ENCODE results near the gene SLAMF9. TPM values are rescaled to one million over a fixed set of nuclear protein-coding genes. Genes with fewer than 3 reads are reported as not detected.

Gene SLAMF9
- not detected in 2 replicates for total RNA-seq (2021)
- not detected for Bru-seq, nascent RNA
- not detected for BruChase-seq, experiment 1, labeled RNA remaining after a 2-hour chase
- percentile 21 among the genes with signal in this experiment for BruChase-seq, experiment 2, labeled RNA remaining after a 6-hour chase
- long read RNA-seq: 0 reads

DNA sequence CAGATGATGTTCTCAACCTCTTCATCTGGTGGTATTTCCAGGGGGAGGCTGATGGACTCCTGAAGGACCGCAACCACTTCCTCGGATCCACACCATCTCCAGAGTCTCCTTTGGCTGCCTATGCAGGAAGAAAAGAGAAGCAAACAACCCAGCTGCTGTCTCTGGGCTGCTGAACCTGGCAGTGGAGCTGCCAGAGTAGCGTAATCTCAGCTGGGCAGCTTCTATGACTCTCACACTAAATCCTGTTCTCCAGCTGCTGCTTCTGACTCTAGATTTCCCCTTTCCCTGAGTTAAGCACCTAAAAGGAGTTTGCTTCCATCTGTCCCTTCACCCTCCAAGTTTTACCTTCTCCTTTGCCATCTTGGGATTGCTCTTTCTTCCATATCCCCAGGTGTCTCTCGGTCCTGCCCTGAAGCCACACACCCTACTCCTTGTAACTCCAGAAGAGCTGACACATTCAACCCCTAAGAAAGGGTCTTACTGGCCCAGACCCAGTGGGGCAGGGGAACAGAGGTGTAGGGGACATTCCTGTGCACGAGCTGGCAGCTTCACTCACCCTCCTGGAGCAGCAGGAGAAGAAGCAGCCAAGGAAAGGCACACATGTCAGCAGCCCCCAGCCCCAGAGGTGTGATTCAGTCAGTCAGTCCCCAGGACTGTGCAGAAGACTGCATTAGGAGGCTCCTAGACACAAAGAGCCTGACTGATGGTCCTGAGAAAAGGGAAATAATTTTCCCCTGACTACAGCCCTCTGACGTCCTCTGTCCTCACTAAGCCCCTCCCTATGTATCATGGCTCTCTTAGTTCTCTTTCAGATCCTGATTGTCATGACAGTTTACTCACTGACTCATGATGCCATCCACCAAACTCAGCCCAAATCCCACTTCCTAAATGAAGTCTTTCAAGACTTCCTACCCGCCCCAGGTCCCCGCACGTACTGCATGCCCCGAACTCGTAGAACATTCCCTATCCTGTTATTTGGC lies at the start of gene SLAMF9:
Gene SLAMF9, minus strand, starts transcription at position 702 of the 980 bp plus-strand sequence. Its CDS starts 100 bp downstream, at position 602.
- Histone ChIP-seq H3K9me3 (ENCODE audit: low read depth, low read length, poor library complexity, severe bottlenecking) (no peaks in the 10 kb centered on the region), H3K4me1 (ENCODE audit: insufficient read depth, low read length, poor library complexity, severe bottlenecking) (no peaks in the 10 kb centered on the region), H3K27ac (ENCODE audit: low read depth, low read length, poor library complexity, severe bottlenecking) (no peak within 1 kb of the TSS), H3K27me3 (replicated peaks; ENCODE audit: insufficient read depth, low read depth, low read length, poor library complexity) (peaks cover 27% of the 10 kb centered on the region), H3K36me3 (ENCODE audit: insufficient read depth, low read length, poor library complexity, severe bottlenecking) (no peaks in the 10 kb centered on the region), H3K4me3 (ENCODE audit: low read depth, low read length, poor library complexity, severe bottlenecking) (no peak within 1 kb of the TSS)
- intact Hi-C loops (cut with micrococcal nuclease; ENCODE audit: unreplicated experiment): no loop called here
- TF ChIP-seq, protein P1, sequence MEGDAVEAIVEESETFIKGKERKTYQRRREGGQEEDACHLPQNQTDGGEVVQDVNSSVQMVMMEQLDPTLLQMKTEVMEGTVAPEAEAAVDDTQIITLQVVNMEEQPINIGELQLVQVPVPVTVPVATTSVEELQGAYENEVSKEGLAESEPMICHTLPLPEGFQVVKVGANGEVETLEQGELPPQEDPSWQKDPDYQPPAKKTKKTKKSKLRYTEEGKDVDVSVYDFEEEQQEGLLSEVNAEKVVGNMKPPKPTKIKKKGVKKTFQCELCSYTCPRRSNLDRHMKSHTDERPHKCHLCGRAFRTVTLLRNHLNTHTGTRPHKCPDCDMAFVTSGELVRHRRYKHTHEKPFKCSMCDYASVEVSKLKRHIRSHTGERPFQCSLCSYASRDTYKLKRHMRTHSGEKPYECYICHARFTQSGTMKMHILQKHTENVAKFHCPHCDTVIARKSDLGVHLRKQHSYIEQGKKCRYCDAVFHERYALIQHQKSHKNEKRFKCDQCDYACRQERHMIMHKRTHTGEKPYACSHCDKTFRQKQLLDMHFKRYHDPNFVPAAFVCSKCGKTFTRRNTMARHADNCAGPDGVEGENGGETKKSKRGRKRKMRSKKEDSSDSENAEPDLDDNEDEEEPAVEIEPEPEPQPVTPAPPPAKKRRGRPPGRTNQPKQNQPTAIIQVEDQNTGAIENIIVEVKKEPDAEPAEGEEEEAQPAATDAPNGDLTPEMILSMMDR (conservative IDR thresholded peaks at IDR 0.05; ENCODE audit: low read depth, low read length): no peak
- TF ChIP-seq EZH2 (IDR thresholded peaks at IDR 0.05; ENCODE audit: borderline replicate concordance, low read depth, low read length, poor library complexity, severe bottlenecking): no peak
- DNase-seq (ENCODE audit: low spot score): no peak
- ChIA-PET POLR2A (ENCODE audit: low non-redundant PET) (no interaction called here), CTCF (interaction anchor here (1.1 kb wide), 1 partner anchor 12 kb away, joined by 3 read pairs; no protein-coding TSS in a partner anchor)
- no TSS peak for BruUV-seq (replicated peaks)

DNA sequence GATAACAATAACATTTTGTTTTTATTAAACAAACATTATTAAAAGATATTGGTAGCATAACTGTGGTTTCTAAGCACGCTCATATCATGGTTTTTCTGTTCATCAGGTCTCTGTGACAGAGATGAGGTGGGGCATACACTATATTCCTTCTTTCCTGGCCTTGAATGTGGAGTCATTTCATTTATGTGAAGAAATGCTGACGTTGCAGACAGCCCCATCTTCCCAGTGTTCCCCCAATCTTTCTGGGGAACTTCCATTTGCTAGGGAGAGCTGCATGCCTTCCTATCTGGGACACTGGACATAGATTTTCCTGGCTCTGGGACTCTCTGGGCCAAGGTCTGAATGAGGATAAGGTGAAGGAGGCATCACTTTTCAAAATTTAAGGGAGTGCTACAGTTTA lies 47.4 kb upstream of the SLAMF9 start:
- Histone ChIP-seq H3K9me3 (ENCODE audit: low read depth, low read length, poor library complexity, severe bottlenecking) (no peaks in the 10 kb centered on the region), H3K36me3 (ENCODE audit: insufficient read depth, low read length, poor library complexity, severe bottlenecking) (no peaks in the 10 kb centered on the region), H3K27me3 (replicated peaks; ENCODE audit: insufficient read depth, low read depth, low read length, poor library complexity) (peaks cover 32% of the 10 kb centered on the region), H3K27ac (ENCODE audit: low read depth, low read length, poor library complexity, severe bottlenecking) (no peak overlapping the region), H3K4me1 (ENCODE audit: insufficient read depth, low read length, poor library complexity, severe bottlenecking) (no peaks in the 10 kb centered on the region), H3K4me3 (ENCODE audit: low read depth, low read length, poor library complexity, severe bottlenecking) (no peak overlapping the region)
- POLR2A ChIA-PET (ENCODE audit: low non-redundant PET): interaction anchor here (0.6 kb wide), 1 partner anchor 30 kb away, joined by 4 read pairs; no protein-coding TSS in a partner anchor
- TF ChIP-seq EZH2 (IDR thresholded peaks at IDR 0.05; ENCODE audit: borderline replicate concordance, low read depth, low read length, poor library complexity, severe bottlenecking): no peak
- TF ChIP-seq, protein P1 (conservative IDR thresholded peaks at IDR 0.05; ENCODE audit: low read depth, low read length): no peak
- BruUV-seq (replicated peaks): no TSS peak
- DNase-seq (ENCODE audit: low spot score): no peak
- CTCF ChIA-PET: no interaction called here
- intact Hi-C loops (cut with micrococcal nuclease; ENCODE audit: unreplicated experiment): loop anchor here (10.0 kb wide), 1 partner anchor 787 kb away; no protein-coding TSS in a partner anchor

GRCh38 chr1:159999204-159999603 lies 45.2 kb upstream of the SLAMF9 start:
- no TSS peak for BruUV-seq (replicated peaks)
- TF ChIP-seq, protein P1 (conservative IDR thresholded peaks at IDR 0.05; ENCODE audit: low read depth, low read length): no peak
- TF ChIP-seq EZH2 (IDR thresholded peaks at IDR 0.05; ENCODE audit: borderline replicate concordance, low read depth, low read length, poor library complexity, severe bottlenecking): no peak
- ChIA-PET CTCF (no interaction called here), POLR2A (ENCODE audit: low non-redundant PET) (no interaction called here)
- Histone ChIP-seq H3K4me3 (ENCODE audit: low read depth, low read length, poor library complexity, severe bottlenecking) (no peak overlapping the region), H3K36me3 (ENCODE audit: insufficient read depth, low read length, poor library complexity, severe bottlenecking) (no peaks in the 10 kb centered on the region), H3K27me3 (replicated peaks; ENCODE audit: insufficient read depth, low read depth, low read length, poor library complexity) (peaks cover 32% of the 10 kb centered on the region), H3K9me3 (ENCODE audit: low read depth, low read length, poor library complexity, severe bottlenecking) (no peaks in the 10 kb centered on the region), H3K4me1 (ENCODE audit: insufficient read depth, low read length, poor library complexity, severe bottlenecking) (no peaks in the 10 kb centered on the region), H3K27ac (ENCODE audit: low read depth, low read length, poor library complexity, severe bottlenecking) (no peak overlapping the region)
- DNase-seq (ENCODE audit: low spot score): no peak
- intact Hi-C loops (cut with micrococcal nuclease; ENCODE audit: unreplicated experiment): no loop called here
